H9 (cell line): ENCODE results near the gene MRPS18B. TPM values are rescaled to one million over a fixed set of nuclear protein-coding genes. Genes with fewer than 3 reads are reported as not detected.
A peak's percentile ranks its signal among the peaks of the same experiment; 100 is the strongest.

ENCODE experiments used
- DNase-seq: peaks from one replicate; pipeline ENCODE4 v3.0.0-alpha.2; 2017
- H2AFZ ChIP-seq: one replicate; pipeline ENCODE4 v1.6.1; 2013; ENCODE audit warnings: mild to moderate bottlenecking, low read length, control low read depth, moderate library complexity
- H2AK5ac ChIP-seq: 2 replicates; pipeline ENCODE4 v1.6.1; 2013; ENCODE audit warnings: low read length, control low read depth, mixed read lengths; ENCODE audit not compliant: insufficient read length
- H2BK120ac ChIP-seq: one replicate; pipeline ENCODE4 v1.6.1; 2013; ENCODE audit warnings: low read depth, mild to moderate bottlenecking, low read length, control low read depth, inconsistent platforms; ENCODE audit not compliant: poor library complexity, severe bottlenecking
- H2BK12ac ChIP-seq: 2 replicates; pipeline ENCODE4 v1.6.1; 2013; ENCODE audit warnings: low read length, control low read depth, mixed read lengths, low read depth; ENCODE audit not compliant: insufficient read length
- H2BK15ac ChIP-seq: 2 replicates; pipeline ENCODE4 v1.6.1; 2013; ENCODE audit warnings: low read depth, low read length, control low read depth
- H2BK20ac ChIP-seq: one replicate; pipeline ENCODE4 v1.6.1; 2013; ENCODE audit warnings: low read depth, mild to moderate bottlenecking, low read length, control low read depth, inconsistent platforms; ENCODE audit not compliant: poor library complexity, severe bottlenecking
- H2BK5ac ChIP-seq: 2 replicates; pipeline ENCODE4 v1.6.1; 2013; ENCODE audit warnings: low read length, control low read depth, mixed read lengths; ENCODE audit not compliant: insufficient read length
- H3K14ac ChIP-seq: 2 replicates; pipeline ENCODE4 v1.6.1; 2013; ENCODE audit warnings: low read length, control low read depth; ENCODE audit not compliant: insufficient read depth
- H3K18ac ChIP-seq: 2 replicates; pipeline ENCODE4 v1.6.1; 2013; ENCODE audit warnings: low read depth, mild to moderate bottlenecking, mixed read lengths, low read length, control low read depth; ENCODE audit not compliant: insufficient read length
- H3K23ac ChIP-seq: 2 replicates; pipeline ENCODE4 v1.6.1; 2013; ENCODE audit warnings: low read length, control low read depth, mixed read lengths, low read depth; ENCODE audit not compliant: insufficient read length
- H3K23me2 ChIP-seq: 2 replicates; pipeline ENCODE4 v1.6.1; 2013; ENCODE audit warnings: low read depth, mild to moderate bottlenecking, mixed read lengths, low read length, control low read depth; ENCODE audit not compliant: insufficient read length, poor library complexity, severe bottlenecking
- H3K27ac ChIP-seq: 2 replicates; pipeline ENCODE4 v1.5.1; 2013; ENCODE audit warnings: low read length, control low read depth, mixed read lengths, low read depth; ENCODE audit not compliant: insufficient read length
- H3K27me3 ChIP-seq: 2 replicates; pipeline ENCODE4 v1.6.1; 2013; ENCODE audit warnings: low read length, control low read depth, inconsistent platforms; ENCODE audit not compliant: insufficient read depth
- H3K4ac ChIP-seq: 2 replicates; pipeline ENCODE4 v1.6.1; 2013; ENCODE audit warnings: low read depth, mild to moderate bottlenecking, control low read depth, inconsistent platforms, low read length, moderate library complexity
- H3K4me1 ChIP-seq: 2 replicates; pipeline ENCODE4 v1.6.1; 2013; ENCODE audit warnings: low read length, control low read depth, inconsistent platforms; ENCODE audit not compliant: insufficient read depth
- H3K4me2 ChIP-seq: 2 replicates; pipeline ENCODE4 v1.6.1; 2013; ENCODE audit warnings: low read length, control low read depth, mixed read lengths; ENCODE audit not compliant: insufficient read length, insufficient read depth
- H3K56ac ChIP-seq: 2 replicates; pipeline ENCODE4 v1.6.1; 2013; ENCODE audit warnings: low read depth, mild to moderate bottlenecking, mixed read lengths, low read length, control low read depth; ENCODE audit not compliant: insufficient read length
- H3K79me1 ChIP-seq: 2 replicates; pipeline ENCODE4 v1.6.1; 2013; ENCODE audit warnings: low read depth, mild to moderate bottlenecking, moderate library complexity, low read length, control low read depth, inconsistent platforms; ENCODE audit not compliant: insufficient read depth, poor library complexity, severe bottlenecking
- H3K79me2 ChIP-seq: 2 replicates; pipeline ENCODE4 v1.6.1; 2013; ENCODE audit warnings: low read length, control low read depth, inconsistent platforms; ENCODE audit not compliant: insufficient read depth
- H3K9ac ChIP-seq: 2 replicates; pipeline ENCODE4 v1.6.1; 2013; ENCODE audit warnings: low read length, control low read depth, mixed read lengths; ENCODE audit not compliant: insufficient read length; ENCODE audit errors: extremely low read depth
- H3K9me3 ChIP-seq: one replicate; pipeline ENCODE4 v1.6.1; 2013; ENCODE audit warnings: low read depth, low read length, inconsistent platforms; ENCODE audit not compliant: control insufficient read depth
- H3T11ph ChIP-seq: one replicate; pipeline ENCODE4 v1.6.1; 2013; ENCODE audit warnings: mild to moderate bottlenecking, low read length, control low read depth, inconsistent platforms
- H4K20me1 ChIP-seq: one replicate; pipeline ENCODE4 v1.6.1; 2013; ENCODE audit not compliant: control insufficient read depth, insufficient read length, insufficient read depth
- H4K5ac ChIP-seq: 2 replicates; pipeline ENCODE4 v1.6.1; 2013; ENCODE audit warnings: low read depth, mild to moderate bottlenecking, mixed read lengths, low read length, control low read depth; ENCODE audit not compliant: insufficient read length
- H4K8ac ChIP-seq: replicated peaks from 2 replicates; pipeline ENCODE4 v1.6.1; 2013; ENCODE audit warnings: low read length, control low read depth, mixed read lengths, low read depth; ENCODE audit not compliant: insufficient read length
- H4K91ac ChIP-seq: 2 replicates; pipeline ENCODE4 v1.6.1; 2013; ENCODE audit warnings: low read depth, mild to moderate bottlenecking, moderate library complexity, mixed read lengths, low read length, control low read depth; ENCODE audit not compliant: insufficient read length
- H3K27ac Mint-ChIP-seq, 3 experiments: 2 replicates in 2 of 3; 3 replicates in 1 of 3; pipeline ENCODE4 v1.8.0; 2020 to 2021; ENCODE audit warnings: mixed read lengths in 3 of 3, mild to moderate bottlenecking in 1 of 3, moderate library complexity in 1 of 3
- H3K27me3 Mint-ChIP-seq: 2 replicates; pipeline ENCODE4 v1.8.0; 2021; ENCODE audit warnings: low read depth, mild to moderate bottlenecking, moderate library complexity, mixed read lengths
- H3K36me3 Mint-ChIP-seq, 3 experiments: 2 replicates in 2 of 3; 3 replicates in 1 of 3; pipeline ENCODE4 v1.8.0; 2020 to 2021; ENCODE audit warnings: low read depth in 3 of 3, mixed read lengths in 3 of 3; ENCODE audit not compliant: insufficient read depth in 1 of 3
- H3K4me1 Mint-ChIP-seq, 2 experiments: 2 replicates each; pipeline ENCODE4 v1.8.0; 2020; ENCODE audit warnings: mixed read lengths in 2 of 2
- H3K4me3 Mint-ChIP-seq, 2 experiments: 2 replicates in 1 of 2; 3 replicates in 1 of 2; pipeline ENCODE4 v1.8.0; 2020 to 2021; ENCODE audit warnings: mild to moderate bottlenecking in 2 of 2, mixed read lengths in 2 of 2, moderate library complexity in 1 of 2
- H3K9me3 Mint-ChIP-seq, 2 experiments: 2 replicates in 1 of 2; 3 replicates in 1 of 2; pipeline ENCODE4 v1.8.0; 2020; ENCODE audit warnings: mild to moderate bottlenecking in 2 of 2, mixed read lengths in 2 of 2, moderate library complexity in 1 of 2
- WGBS: extraction: QIAGEN DNeasy Blood & Tissue Kit; methylation state at CpG from one replicate; pipeline ENCODE4 v1.1.7; 2013; ENCODE audit warnings: missing lambda C conversion rate, low lambda C conversion rate, mixed read lengths; ENCODE audit not compliant: insufficient read length; ENCODE audit errors: extremely low coverage; 5-methylcytosine and 5-hydroxymethylcytosine counted together
- total RNA-seq: library from RNA; stranded (reverse); gene quantifications from 2 replicates; pipeline ENCODE4 v1.2.1, GENCODE V29; 2021
- TF ChIP-seq, protein P1 (sequence below): fragments of 200-600 bp; sonication (generic); conservative IDR thresholded peaks from 3 replicates; pipeline ENCODE4 v1.8.0; 2021; ENCODE audit warnings: antibody characterized with exemption, mild to moderate bottlenecking

Gene MRPS18B
- total RNA-seq, 1 experiment from 2014 or later = 54.0 TPM

DNA sequence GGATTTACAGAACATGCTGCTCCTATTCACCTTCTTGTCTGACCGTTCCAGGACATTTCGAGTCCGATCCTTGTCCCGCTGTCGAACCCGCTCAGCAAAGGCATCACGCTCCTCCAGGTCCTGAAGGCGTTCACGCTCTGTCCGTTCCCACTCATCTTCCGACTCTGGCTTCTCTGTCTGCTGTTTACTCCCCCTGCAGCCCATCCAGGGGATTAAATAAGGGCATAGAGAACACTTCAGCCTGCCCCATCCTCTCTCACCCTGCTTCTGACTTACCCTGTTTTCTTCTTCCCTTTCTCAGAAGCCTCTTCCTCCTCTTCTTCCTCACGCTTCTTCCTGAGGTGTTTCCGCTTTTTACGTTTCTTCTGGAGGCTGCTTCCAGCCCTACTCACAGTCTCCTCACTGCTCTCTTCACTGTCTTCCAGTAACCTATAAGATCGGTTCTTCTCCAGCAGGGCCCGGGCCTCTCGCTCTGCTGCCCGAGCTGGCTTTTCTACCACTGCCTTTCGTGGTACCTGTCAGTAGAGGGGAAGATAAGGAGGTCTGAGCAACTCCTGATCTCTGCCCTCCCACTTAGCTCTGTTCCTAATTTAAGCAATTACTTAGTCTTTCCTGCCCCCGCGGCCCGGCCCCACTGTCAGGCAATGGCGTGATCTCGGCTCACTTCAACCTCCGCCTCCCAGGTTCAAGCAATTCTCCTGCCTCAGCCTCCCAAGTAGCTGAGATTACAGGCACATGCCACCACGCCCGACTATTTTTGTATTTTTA is 53.3 kb downstream of the MRPS18B start:
- Mint-ChIP-seq H3K9me3 (no peaks in the 10 kb centered on the region; a peak in 1 of 5 replicates), H3K27me3 (no peaks in the 10 kb centered on the region), H3K27ac (no peak overlapping the region), H3K36me3 (peaks cover 9 to 38% (median 27%) of the 10 kb centered on the region in 3 experiments; a peak in 5 of 7 replicates), H3K4me1 (peaks cover 2 to 7% of the 10 kb centered on the region in 2 experiments; a peak in 3 of 4 replicates), H3K4me3 (peak overlapping the region; percentile 59 to 89; a peak in 4 of 5 replicates)
- Histone ChIP-seq H2BK15ac (no peak overlapping the region), H3K18ac (no peak overlapping the region), H3K4me2 (no peak overlapping the region), H2BK5ac (no peak overlapping the region), H3K79me1 (peaks cover 9% of the 10 kb centered on the region), H3T11ph (no peak overlapping the region), H2AK5ac (no peak overlapping the region), H4K8ac (no peak overlapping the region), H2BK12ac (no peak overlapping the region), H3K23ac (no peak overlapping the region), H3K9ac (no peak overlapping the region), H4K20me1 (no peaks in the 10 kb centered on the region), H3K79me2 (no peaks in the 10 kb centered on the region), H3K14ac (no peak overlapping the region), H2BK20ac (no peak overlapping the region), H3K27me3 (no peaks in the 10 kb centered on the region), H2AFZ (no peak overlapping the region), H4K91ac (no peak overlapping the region), H3K4me1 (no peaks in the 10 kb centered on the region), H2BK120ac (no peak overlapping the region), H3K4ac (no peak overlapping the region), H3K56ac (no peak overlapping the region), H3K27ac (no peak overlapping the region), H3K23me2 (peaks cover 4% of the 10 kb centered on the region), H3K9me3 (no peaks in the 10 kb centered on the region), H4K5ac (no peak overlapping the region)
- TF ChIP-seq, protein P1, sequence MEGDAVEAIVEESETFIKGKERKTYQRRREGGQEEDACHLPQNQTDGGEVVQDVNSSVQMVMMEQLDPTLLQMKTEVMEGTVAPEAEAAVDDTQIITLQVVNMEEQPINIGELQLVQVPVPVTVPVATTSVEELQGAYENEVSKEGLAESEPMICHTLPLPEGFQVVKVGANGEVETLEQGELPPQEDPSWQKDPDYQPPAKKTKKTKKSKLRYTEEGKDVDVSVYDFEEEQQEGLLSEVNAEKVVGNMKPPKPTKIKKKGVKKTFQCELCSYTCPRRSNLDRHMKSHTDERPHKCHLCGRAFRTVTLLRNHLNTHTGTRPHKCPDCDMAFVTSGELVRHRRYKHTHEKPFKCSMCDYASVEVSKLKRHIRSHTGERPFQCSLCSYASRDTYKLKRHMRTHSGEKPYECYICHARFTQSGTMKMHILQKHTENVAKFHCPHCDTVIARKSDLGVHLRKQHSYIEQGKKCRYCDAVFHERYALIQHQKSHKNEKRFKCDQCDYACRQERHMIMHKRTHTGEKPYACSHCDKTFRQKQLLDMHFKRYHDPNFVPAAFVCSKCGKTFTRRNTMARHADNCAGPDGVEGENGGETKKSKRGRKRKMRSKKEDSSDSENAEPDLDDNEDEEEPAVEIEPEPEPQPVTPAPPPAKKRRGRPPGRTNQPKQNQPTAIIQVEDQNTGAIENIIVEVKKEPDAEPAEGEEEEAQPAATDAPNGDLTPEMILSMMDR = peak; percentile 43
- no CpG with 5 or more reads among the region's 27 CpGs for WGBS
- DNase-seq = no peak
